Keratinocyte (primary cell): Measurements from ENCODE around the gene FRY.

ENCODE experiments used
- CTCF ChIP-seq, 3 experiments: IDR thresholded peaks in 1 of 3; conservative IDR thresholded peaks in 1 of 3; optimal IDR thresholded peaks in 1 of 3; 2 replicates in 2 of 3; 3 replicates in 1 of 3; pipeline versions ENCODE3 to v1.5.1; 2011; ENCODE audit warnings: low read length in 3 of 3, mild to moderate bottlenecking in 3 of 3, moderate library complexity in 2 of 3, control low read depth in 1 of 3, inconsistent platforms in 1 of 3; ENCODE audit not compliant: insufficient read depth in 2 of 3; ENCODE audit errors: extremely low read depth in 1 of 3
- EZH2 ChIP-seq: IDR thresholded peaks from one replicate; pipeline ENCODE4 v1.6.1; 2012; ENCODE audit warnings: inconsistent platforms, mild to moderate bottlenecking, low read length, moderate library complexity

DNA sequence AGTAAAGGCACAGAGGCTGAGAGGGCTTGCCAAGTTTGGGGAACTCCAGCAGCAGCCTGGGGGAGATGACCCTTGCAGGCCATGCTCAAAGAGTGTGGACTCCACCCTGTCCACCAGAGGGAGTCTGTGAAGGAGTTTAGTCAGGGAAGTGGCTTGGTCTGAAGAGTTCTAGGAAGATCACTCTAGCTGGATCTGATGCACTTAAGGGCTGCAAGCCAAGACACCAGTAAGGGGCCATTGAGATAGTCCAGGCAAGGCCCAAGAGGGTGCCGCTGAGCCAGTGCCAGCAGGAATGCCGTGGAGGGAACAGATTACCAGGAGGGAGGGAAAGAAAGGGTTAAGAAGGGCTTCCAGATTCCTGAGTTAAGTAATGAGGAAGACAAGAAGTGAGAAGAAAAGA is 214.9 kb downstream of the FRY start:
- TF ChIP-seq EZH2 (no peak), CTCF (optimal IDR thresholded peaks at IDR 0.05 in 1 of 3, IDR thresholded peaks at IDR 0.05 in 1 of 3, conservative IDR thresholded peaks at IDR 0.05 in 1 of 3; ENCODE audit: extremely low read depth in 1 of 3, insufficient read depth in 2 of 3, low read length in 3 of 3) (peak; percentile 81 to 87 (median 82))
